Right lobe of liver (tissue), 6 donors: ENCODE data around the gene SMCO2. TPM values are rescaled to one million over a fixed set of nuclear protein-coding genes. Genes with fewer than 3 reads are reported as not detected.
A peak's percentile ranks its signal among the peaks of the same experiment; 100 is the strongest.

Experiments
- ATAC-seq, 4 donors: fragments of 200-7000 bp; cut with Tn5 transposase; one replicate each; pipeline ENCODE4 v1.9.1; 2020; ENCODE audit warnings: mild to moderate bottlenecking in 4 of 4, moderate library complexity in 4 of 4
- DNase-seq, 3 donors: peaks; one replicate each; pipeline ENCODE4 v3.0.0-alpha.2; 2020
- H3K27ac ChIP-seq, 3 donors: fragments of 200-600 bp; one replicate each; pipeline ENCODE4 v1.8.0; 2022
- H3K27me3 ChIP-seq, 2 donors: fragments of 200-600 bp; one replicate each; pipeline ENCODE4 v1.8.0; 2022
- H3K36me3 ChIP-seq, 4 donors: fragments of 200-600 bp; sonication (generic) in 1 of 4; one replicate each; pipeline versions ENCODE4 v1.5.1 to v1.8.0; 2017 to 2022; ENCODE audit warnings: control low read depth in 1 of 4
- H3K4me1 ChIP-seq, 4 donors: fragments of 200-600 bp; sonication (generic) in 1 of 4; one replicate each; pipeline versions ENCODE4 v1.5.1 to v1.8.0; 2017 to 2022; ENCODE audit warnings: control low read depth in 1 of 4
- H3K4me3 ChIP-seq, 3 donors: fragments of 200-600 bp; one replicate each; pipeline ENCODE4 v1.8.0; 2022
- H3K9me3 ChIP-seq, 4 donors: fragments of 200-600 bp; sonication (generic) in 1 of 4; one replicate each; pipeline versions ENCODE4 v1.5.1 to v1.8.0; 2017 to 2022; ENCODE audit warnings: control low read depth in 1 of 4
- CTCF ChIP-seq, 4 donors: fragments of 200-600 bp in 3 of 4; fragments of 450-650 bp in 1 of 4; IDR thresholded peaks; one replicate each; pipeline versions ENCODE4 v1.5.1 to v1.8.0; 2016 to 2022; ENCODE audit warnings: antibody characterized with exemption in 4 of 4, mild to moderate bottlenecking in 2 of 4
- POLR2A ChIP-seq: fragments of 450-650 bp; IDR thresholded peaks from one replicate; pipeline ENCODE4 v1.6.1; 2017; ENCODE audit warnings: antibody characterized with exemption, mild to moderate bottlenecking
- WGBS: methylation state at CpG from one replicate; pipeline ENCODE4 v1.1.6; 2018; ENCODE audit warnings: low coverage, low lambda C conversion rate; ENCODE audit not compliant: insufficient coverage; ENCODE audit errors: missing lambda C conversion rate; 5-methylcytosine and 5-hydroxymethylcytosine counted together
- intact Hi-C, 2 donors: fragments of 100-400 bp; cut with DNase I; formaldehyde crosslinking; loops; one replicate each; pipeline versions ENCODE4 v1.11.2 to v1.14.1; 2022
- total RNA-seq, 6 experiments: library from RNA; depleted of rRNA in 2 of 6; stranded (reverse); fragments of >200 nt in 2 of 6; fragmentation: NEBNext Ultra II Directional in 3 of 6; extraction: Animal tissue kit (Norgen Biotek cat#: 25700) in 3 of 6; gene quantifications; one replicate each; pipeline versions ENCODE4 v1.1.0 to v1.2.4, GENCODE V29; 2016 to 2023
- donor health status: DM: no; HTN: yes; CAD: no.
- donor health status: DM: no; HTN: no; CAD: no.
- donor health status: DM: no; HTN: no; CAD: no.
- donor health status: DM: no; HTN: yes; CAD: no.
- donor health status: DM: no; HTN: yes; CAD: no.

SMCO2 gene
- total RNA-seq, 6 experiments from 2014 or later = 0.31 TPM; not detected in 5

GRCh38 chr12:27462151-27462694 is 15.7 kb downstream of the SMCO2 start:
- Histone ChIP-seq H3K36me3 (no peaks in the 10 kb centered on the region), H3K9me3 (no peaks in the 10 kb centered on the region), H3K4me3 (no peak overlapping the region), H3K27ac (no peak overlapping the region), H3K27me3 (no peaks in the 10 kb centered on the region), H3K4me1 (no peaks in the 10 kb centered on the region)
- WGBS = 31% methylated on average over 9 of the region's 9 CpGs
- ATAC-seq (peak in 3 of 4 donors; percentile 47 to 83 (median 47)), DNase-seq (no peak)
- intact Hi-C loops = no loop called here
- TF ChIP-seq POLR2A = no peak
- no peak for TF ChIP-seq CTCF (IDR thresholded peaks at IDR 0.05)

- TF ChIP-seq CTCF (IDR thresholded peaks at IDR 0.05) (no peak), POLR2A (no peak)
- H3K9me3 ChIP-seq = no peaks in the 10 kb centered on the region
- WGBS = 70% methylated on average over 6 of the region's 8 CpGs
- no peaks in the 10 kb centered on the region for H3K4me1 ChIP-seq
- no peaks in the 10 kb centered on the region for H3K27me3 ChIP-seq
- no peaks in the 10 kb centered on the region for H3K36me3 ChIP-seq
- H3K4me3 ChIP-seq = no peak overlapping the region
- ATAC-seq = no peak
- H3K27ac ChIP-seq = no peak overlapping the region
- intact Hi-C loops = no loop called here
- no peak for DNase-seq
Measured at GRCh38 chr12:27462851-27463250, 16.3 kb downstream of the SMCO2 start.

GRCh38 chr12:27463511-27464219 is 17.1 kb downstream of the SMCO2 start:
- DNase-seq (no peak), ATAC-seq (no peak)
- intact Hi-C loops = no loop called here
- Histone ChIP-seq H3K36me3 (no peaks in the 10 kb centered on the region), H3K27ac (no peak overlapping the region), H3K4me1 (no peaks in the 10 kb centered on the region), H3K4me3 (no peak overlapping the region), H3K27me3 (no peaks in the 10 kb centered on the region), H3K9me3 (no peaks in the 10 kb centered on the region)
- TF ChIP-seq POLR2A = no peak
- no peak for TF ChIP-seq CTCF (IDR thresholded peaks at IDR 0.05)
- 70% methylated on average over 9 of the region's 11 CpGs for WGBS

- TF ChIP-seq POLR2A (no peak), CTCF (IDR thresholded peaks at IDR 0.05) (no peak)
- H3K4me3 ChIP-seq = no peak overlapping the region
- ATAC-seq = no peak
- H3K4me1 ChIP-seq = no peaks in the 10 kb centered on the region
- no peaks in the 10 kb centered on the region for H3K36me3 ChIP-seq
- no peak overlapping the region for H3K27ac ChIP-seq
- DNase-seq = no peak
- H3K9me3 ChIP-seq = no peaks in the 10 kb centered on the region
- WGBS = 65% methylated on average over 5 of the region's 5 CpGs
- H3K27me3 ChIP-seq = no peaks in the 10 kb centered on the region
- intact Hi-C loops = no loop called here
Measured at GRCh38 chr12:27464220-27464554, 17.7 kb downstream of the SMCO2 start.
